ENCODE results near the gene SHOX.

DNA sequence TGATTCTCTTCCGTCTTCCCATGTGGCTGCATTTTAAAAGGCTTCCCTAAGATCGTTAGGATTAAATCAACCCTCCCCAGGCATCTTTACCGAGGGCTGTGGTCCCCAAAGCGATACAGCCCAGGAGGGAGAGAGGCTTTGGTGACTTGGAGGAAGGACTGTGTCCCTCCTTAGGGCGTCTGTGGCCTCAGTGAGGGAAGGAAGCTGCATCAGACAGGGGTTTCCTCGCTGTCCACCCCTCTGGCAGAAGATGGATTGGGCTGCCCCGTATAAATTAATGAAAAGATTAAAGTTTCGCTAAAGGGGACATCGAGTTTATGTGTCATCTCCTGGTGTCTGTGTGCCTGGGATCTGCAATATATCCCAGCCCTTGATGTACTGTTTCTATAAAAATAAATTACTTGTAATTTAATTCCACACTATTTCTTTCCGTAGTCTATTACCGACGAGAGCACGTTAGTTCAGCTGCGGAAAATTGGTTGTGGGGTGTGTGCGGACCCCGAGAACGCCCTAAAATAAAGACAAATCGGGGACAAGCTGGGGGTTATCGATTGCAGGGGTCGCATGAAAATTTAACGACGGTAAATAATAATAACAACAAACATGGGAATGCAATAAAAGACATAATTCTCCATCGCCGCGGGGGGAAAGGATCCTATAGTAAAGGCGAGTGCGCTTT, 6.5 kb downstream of the SHOX start:
- TF ChIP-seq GATA2 (IDR thresholded peaks at IDR 0.05; ENCODE audit: low read depth, low read length) (no peak), GATA3 (IDR thresholded peaks at IDR 0.05; ENCODE audit: low read depth, low read length) (no peak)
